Upper lobe of right lung (tissue), 1 donor: ENCODE measurements around the gene DLST. TPM values are rescaled to one million over a fixed set of nuclear protein-coding genes. Genes with fewer than 3 reads are reported as not detected.

Experiments used
- ATAC-seq: fragments of 200-7000 bp; cut with Tn5 transposase; one replicate; pipeline ENCODE4 v1.9.1; 2020; ENCODE audit warnings: mild to moderate bottlenecking, moderate library complexity
- DNase-seq: peaks from one replicate; pipeline ENCODE4 v3.0.0-alpha.2; 2020
- H3K27ac ChIP-seq: fragments of 200-600 bp; one replicate; pipeline ENCODE4 v1.8.0; 2022
- H3K27me3 ChIP-seq: fragments of 200-600 bp; one replicate; pipeline ENCODE4 v1.8.0; 2022; ENCODE audit warnings: mild to moderate bottlenecking
- H3K36me3 ChIP-seq: fragments of 200-600 bp; one replicate; pipeline ENCODE4 v1.8.0; 2022
- H3K4me1 ChIP-seq: fragments of 200-600 bp; one replicate; pipeline ENCODE4 v1.8.0; 2022
- H3K4me3 ChIP-seq: fragments of 200-600 bp; one replicate; pipeline ENCODE4 v1.8.0; 2022; ENCODE audit warnings: mild to moderate bottlenecking
- H3K9me3 ChIP-seq: fragments of 200-600 bp; one replicate; pipeline ENCODE4 v1.8.0; 2022
- CTCF ChIP-seq: fragments of 200-600 bp; IDR thresholded peaks from one replicate; pipeline ENCODE4 v1.8.0; 2022; ENCODE audit warnings: antibody characterized with exemption
- intact Hi-C: fragments of 100-400 bp; cut with DNase I; formaldehyde crosslinking; loops from one replicate; pipeline ENCODE4 v1.11.0; 2022
- total RNA-seq: library from RNA; stranded (reverse); fragmentation: NEBNext Ultra II Directional; extraction: Animal tissue kit (Norgen Biotek cat#: 25700); gene quantifications from one replicate; pipeline ENCODE4 v1.2.1, GENCODE V29; 2021
- donor health status: DM: no; HTN: yes; CAD: no; lungs with severe emphysema.

Gene DLST
- total RNA-seq, 1 donor from 2014 or later, result 90.1 TPM

- H3K9me3 ChIP-seq, result no peaks in the 10 kb centered on the region
- no peak overlapping the region for H3K4me3 ChIP-seq
- no peak overlapping the region for H3K27ac ChIP-seq
- TF ChIP-seq CTCF, result no peak
- intact Hi-C loops, result no loop called here
- peaks cover 66% of the 10 kb centered on the region for H3K36me3 ChIP-seq
- H3K4me1 ChIP-seq, result peaks cover 11% of the 10 kb centered on the region
- no peak for DNase-seq
- H3K27me3 ChIP-seq, result no peaks in the 10 kb centered on the region
- ATAC-seq, result no peak
These were observed 21.4 kb downstream of the DLST start for GRCh38 chr14:74902941-74903705.

DNA sequence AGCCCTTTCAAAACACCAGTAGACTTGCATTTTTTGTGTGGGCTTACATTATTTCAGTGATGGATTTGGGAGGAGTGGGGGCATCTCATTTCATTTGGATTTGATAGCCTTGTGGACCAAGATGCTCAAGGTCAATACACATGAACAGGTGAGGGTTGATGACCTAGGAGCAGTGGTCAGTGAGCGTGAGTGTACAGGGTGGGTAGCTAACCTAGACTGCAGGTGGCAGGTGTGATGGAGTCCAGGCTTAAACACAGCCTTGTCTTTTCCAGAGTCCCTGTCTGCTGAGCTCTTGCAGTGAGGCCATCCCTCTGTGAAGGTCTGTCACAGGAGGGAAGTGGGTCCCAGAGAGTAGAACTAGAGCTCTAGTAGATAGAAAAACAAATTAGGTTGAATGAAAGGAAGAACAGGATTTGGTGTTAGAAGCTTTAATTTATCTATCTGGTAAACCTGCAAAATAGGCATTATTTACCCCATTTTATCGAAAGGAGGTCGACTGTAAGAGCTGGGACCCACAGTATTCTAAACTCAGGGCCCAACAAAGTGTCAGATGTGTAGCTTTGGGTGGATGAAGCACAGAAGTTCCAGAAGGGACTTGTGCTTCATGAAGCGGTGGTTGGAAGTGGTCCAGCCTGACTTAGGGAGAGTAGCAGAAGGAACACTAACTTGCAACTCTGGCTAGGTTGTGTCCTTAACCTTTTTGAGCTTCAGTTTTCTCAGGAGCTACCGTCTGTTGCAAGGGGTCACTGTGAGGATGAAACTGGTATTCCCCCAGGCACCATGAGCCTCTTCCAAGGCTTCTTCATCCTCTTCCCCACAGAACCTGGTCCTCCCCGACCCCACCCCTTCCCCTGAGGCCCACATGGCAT lies 23.2 kb downstream of the DLST start:
- TF ChIP-seq CTCF, result no peak
- Histone ChIP-seq H3K27ac (no peak overlapping the region), H3K4me1 (peaks cover 15% of the 10 kb centered on the region), H3K9me3 (no peaks in the 10 kb centered on the region), H3K36me3 (peaks cover 49% of the 10 kb centered on the region), H3K4me3 (no peak overlapping the region), H3K27me3 (no peaks in the 10 kb centered on the region)
- ATAC-seq, result no peak
- intact Hi-C loops, result no loop called here
- DNase-seq, result no peak

DNA sequence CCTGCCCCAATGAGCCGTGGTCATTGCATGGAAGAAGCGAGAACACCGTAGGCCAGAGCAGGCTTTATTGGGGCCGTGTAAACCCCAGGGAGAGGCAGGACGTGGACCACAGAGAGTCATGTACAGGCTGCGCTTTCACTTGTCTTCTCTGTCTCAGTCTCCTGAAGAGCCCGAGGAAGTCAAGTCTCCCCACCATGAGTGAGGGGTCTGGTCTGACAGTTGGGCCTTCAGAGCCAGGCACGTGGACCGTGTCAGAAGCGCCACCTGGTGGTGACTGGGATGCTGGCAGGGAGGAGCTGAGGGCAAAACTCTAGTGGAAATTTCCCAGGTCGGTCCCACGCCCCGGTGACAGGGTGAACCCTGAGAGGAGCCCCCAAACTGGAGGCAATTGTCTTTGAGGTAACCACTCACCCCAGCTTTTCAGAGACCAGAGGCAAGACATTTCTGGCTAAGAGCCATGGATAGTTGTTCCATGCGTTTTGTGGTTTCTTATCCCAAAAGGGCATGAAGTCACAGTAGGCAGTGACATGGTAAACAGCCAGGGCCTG lies 24.0 kb downstream of the DLST start:
- no peaks in the 10 kb centered on the region for H3K27me3 ChIP-seq
- peaks cover 15% of the 10 kb centered on the region for H3K4me1 ChIP-seq
- H3K4me3 ChIP-seq, result no peak overlapping the region
- no peak overlapping the region for H3K27ac ChIP-seq
- ATAC-seq (peak; percentile 72), DNase-seq (peak; percentile 84)
- TF ChIP-seq CTCF, result peak; percentile 95
- peaks cover 41% of the 10 kb centered on the region for H3K36me3 ChIP-seq
- H3K9me3 ChIP-seq, result no peaks in the 10 kb centered on the region
- intact Hi-C loops, result no loop called here

DNA sequence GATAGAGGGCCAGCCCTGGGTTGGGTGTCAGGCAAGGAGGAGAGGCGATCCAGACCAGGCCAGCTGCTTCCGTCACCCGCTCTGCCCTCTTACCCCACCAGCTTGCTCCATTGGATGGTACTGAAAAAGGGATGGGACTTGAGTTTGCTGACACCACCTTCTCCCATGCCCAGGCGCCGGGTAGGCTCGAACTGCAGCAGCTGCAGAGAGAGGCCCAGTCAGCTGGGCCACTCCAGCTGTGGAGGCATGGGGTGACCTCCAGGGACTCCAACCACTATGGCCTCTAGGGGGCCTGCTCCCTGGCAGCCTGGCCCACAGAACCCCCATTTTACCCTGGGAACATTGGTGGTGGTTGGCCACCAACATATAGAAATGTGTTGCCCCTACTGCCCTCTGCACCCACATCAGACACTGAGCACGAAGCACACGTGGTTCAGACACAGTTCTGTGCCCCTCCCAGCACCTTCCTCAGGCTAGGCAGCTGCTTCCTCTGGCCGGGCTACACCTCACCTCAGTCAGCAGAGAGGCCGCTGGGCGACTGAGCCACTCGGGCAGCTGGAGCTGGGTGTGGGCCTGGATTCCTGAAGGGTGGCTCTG lies 25.3 kb downstream of the DLST start:
- Histone ChIP-seq H3K27me3 (no peaks in the 10 kb centered on the region), H3K9me3 (no peaks in the 10 kb centered on the region), H3K4me1 (peaks cover 15% of the 10 kb centered on the region), H3K4me3 (no peak overlapping the region), H3K27ac (no peak overlapping the region), H3K36me3 (peaks cover 27% of the 10 kb centered on the region)
- ATAC-seq, result peak; percentile 5
- intact Hi-C loops, result no loop called here
- DNase-seq, result no peak
- TF ChIP-seq CTCF, result no peak

GRCh38 chr14:74907744-74908143 lies 26.0 kb downstream of the DLST start:
- no peak overlapping the region for H3K27ac ChIP-seq
- no peak overlapping the region for H3K4me3 ChIP-seq
- ATAC-seq (no peak), DNase-seq (no peak)
- TF ChIP-seq CTCF, result no peak
- no peaks in the 10 kb centered on the region for H3K9me3 ChIP-seq
- peaks cover 15% of the 10 kb centered on the region for H3K4me1 ChIP-seq
- peaks cover 20% of the 10 kb centered on the region for H3K36me3 ChIP-seq
- intact Hi-C loops, result no loop called here
- no peaks in the 10 kb centered on the region for H3K27me3 ChIP-seq
